ENCODE measurements around the gene STX7.
"Not testable (repeated sequence)": the region's sequence is repeated elsewhere in the genome, so short reads cannot be mapped to it uniquely, and the experiment has no call there.

The STX7 gene, protein sequence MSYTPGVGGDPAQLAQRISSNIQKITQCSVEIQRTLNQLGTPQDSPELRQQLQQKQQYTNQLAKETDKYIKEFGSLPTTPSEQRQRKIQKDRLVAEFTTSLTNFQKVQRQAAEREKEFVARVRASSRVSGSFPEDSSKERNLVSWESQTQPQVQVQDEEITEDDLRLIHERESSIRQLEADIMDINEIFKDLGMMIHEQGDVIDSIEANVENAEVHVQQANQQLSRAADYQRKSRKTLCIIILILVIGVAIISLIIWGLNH

GRCh38 chr6:132512638-132513632, at the start of gene STX7:
STX7 (minus strand) TSS chr6:132513116; CDS start chr6:132503530, 9,586 bp downstream.
- DNase-seq, result peak; percentile 88

GRCh38 chr6:132560087-132560486, 47.2 kb upstream of the STX7 start:
- DNase-seq, result not testable (repeated sequence)

GRCh38 chr6:132552372-132552771, 39.5 kb upstream of the STX7 start, which contains the start of gene TAAR8:
TAAR8 (plus strand) TSS chr6:132552672; CDS start chr6:132552693, 21 bp downstream.
- no peak for DNase-seq

GRCh38 chr6:132551214-132551613, 38.3 kb upstream of the STX7 start:
- DNase-seq, result no peak

DNA sequence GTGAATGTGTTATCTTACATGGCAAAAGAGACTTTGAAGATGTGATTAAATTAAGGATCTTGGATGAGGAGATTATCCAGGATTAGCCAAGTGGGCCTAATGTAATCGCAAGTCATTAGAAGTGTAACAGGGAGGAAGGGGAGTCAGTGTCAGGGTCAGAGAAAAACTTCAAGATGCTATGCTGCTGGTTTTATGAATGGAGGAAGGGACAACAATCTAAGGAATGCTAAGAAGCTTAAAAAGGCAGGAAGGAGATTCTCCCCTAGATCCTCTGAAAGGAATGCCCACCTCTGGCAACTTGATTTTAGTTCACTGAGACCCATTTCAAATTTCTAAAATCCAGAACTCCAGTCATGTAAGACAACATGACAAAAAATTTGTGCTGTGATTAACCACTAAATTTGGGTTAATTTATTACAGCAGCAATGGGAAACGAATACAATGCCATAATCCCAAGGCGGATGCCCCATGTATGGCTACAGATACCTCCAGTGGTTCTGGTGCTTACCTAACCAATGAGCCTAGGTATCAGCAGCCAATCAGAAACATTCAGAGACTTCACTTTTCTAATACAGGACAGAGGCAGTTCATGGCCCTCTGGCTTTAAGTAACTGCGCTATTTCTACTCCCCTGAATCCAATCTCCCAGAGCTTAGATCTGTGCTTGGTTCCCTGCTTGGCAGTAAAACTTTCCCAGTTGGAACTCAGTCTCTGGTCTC, 36.0 kb upstream of the STX7 start:
- DNase-seq, result no peak

DNA sequence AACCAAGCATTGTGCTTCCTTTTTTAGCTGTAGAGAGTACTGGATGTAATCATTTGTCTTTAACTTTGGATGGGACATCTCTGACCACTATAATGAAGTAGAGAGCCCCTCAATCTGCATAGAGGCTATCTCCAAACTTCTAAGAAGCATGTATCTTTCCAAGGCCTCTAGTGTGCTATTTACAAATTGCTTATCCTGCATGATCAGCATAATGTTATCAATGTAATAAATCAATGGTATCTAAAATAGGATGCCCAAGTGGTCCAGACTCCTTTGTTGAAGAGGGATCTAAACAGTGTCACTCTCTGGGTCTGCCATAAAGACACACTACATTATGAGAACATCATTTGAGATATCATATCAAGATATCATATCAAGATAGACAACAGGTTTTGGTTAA, 31.9 kb upstream of the STX7 start:
- no peak for DNase-seq

- no peak for DNase-seq
Measured at GRCh38 chr6:132537977-132538376, 25.1 kb upstream of the STX7 start, which contains the start of gene TAAR9. TAAR9 (plus strand) TSS chr6:132538277; CDS start chr6:132538290, 13 bp downstream.

- DNase-seq, result no peak
Measured at GRCh38 chr6:132537145-132537544, 24.2 kb upstream of the STX7 start.

- DNase-seq, result not testable (repeated sequence)
Measured at GRCh38 chr6:132534546-132534945, 21.6 kb upstream of the STX7 start.

DNA sequence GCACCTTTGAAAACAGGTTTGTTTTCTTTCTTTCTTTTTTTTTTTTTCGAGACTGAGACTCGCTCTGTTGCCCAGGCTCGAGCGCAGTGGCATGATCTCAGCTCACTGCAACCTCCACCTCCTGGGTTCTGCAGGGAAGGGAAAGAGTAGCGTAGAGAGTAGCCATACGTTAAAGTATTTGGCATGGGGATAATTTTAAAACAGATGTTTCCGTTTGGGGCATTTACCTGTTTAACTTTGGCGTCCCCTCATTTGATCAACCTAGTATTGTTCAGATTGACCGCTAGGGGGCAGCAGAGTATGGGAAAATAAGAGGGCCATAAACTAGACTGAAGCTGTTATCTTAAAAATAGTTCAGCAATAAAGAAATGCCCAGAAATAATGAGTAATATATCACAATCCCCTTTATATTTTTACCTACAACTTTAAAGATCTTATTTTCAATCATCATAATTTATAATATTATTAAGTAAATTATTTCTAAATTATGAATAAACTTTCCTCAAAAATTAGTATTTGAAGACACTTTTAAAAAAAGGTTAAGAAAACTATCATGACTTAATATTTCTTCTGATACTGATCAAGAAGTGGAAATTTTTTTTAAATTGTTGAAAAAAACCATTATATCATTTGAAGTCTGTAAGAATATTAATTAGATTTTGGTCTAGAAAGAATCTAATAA, 17.5 kb upstream of the STX7 start:
- peak; percentile 69 for DNase-seq

GRCh38 chr6:132527791-132528190, 14.9 kb upstream of the STX7 start:
- no peak for DNase-seq

DNA sequence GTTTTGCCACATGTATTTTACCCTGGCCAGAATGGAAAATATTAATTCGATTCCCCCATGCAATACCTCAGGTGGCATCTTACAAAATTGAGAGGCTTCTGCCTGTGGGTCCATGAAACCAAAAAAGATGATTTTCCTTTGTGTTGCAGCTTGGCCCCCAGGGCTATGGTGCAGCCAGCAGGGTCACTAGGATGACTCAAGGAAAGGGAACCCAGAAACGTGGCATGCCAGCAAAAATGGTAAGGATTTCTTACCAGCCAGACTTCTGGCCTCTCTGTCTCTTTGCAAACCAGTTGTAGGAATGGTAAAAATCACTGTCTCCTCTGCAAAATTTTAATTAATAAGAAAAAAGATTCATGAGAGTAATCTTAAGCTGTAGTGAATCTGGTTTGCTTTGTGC, 13.5 kb upstream of the STX7 start:
- DNase-seq, result no peak

DNA sequence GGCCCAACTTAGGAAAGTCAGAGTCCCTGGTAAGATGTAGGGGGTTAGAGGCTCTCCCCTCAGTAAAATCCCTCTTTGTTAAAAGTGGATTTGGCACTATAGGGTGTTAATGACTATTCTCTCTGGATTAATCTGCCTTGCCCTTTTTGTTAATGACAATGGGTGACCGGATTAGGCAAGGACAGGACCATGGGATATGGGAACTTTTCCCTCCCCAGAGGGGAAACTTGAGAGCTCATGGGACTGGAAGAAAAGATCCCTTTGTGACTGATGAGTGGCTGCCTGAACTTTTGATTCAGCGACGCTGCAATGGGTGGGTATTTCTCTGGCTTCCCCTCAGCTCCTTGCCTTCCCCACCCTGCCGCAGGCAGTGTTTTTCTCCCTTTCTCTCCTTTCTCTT, 12.9 kb upstream of the STX7 start:
- no peak for DNase-seq

DNA sequence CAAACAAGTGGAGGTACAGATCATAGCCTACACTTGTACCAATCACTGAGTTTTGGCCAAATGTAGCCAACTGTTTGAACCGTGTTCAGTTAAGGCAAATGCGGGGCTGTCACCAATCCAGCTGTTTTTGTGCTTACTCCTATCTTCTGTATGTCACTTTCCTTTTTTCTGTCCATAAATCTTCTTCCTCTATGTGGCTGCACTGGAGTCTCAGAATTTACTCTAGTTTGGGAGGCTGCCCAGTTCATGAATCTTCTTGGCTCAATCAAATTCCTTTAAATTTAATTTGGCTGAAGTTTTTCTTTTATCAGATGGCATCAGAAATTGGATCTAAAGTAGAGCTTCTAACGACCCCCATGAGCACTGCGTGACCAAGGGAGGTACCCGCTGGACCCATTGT, 11.7 kb upstream of the STX7 start:
- DNase-seq, result no peak

DNA sequence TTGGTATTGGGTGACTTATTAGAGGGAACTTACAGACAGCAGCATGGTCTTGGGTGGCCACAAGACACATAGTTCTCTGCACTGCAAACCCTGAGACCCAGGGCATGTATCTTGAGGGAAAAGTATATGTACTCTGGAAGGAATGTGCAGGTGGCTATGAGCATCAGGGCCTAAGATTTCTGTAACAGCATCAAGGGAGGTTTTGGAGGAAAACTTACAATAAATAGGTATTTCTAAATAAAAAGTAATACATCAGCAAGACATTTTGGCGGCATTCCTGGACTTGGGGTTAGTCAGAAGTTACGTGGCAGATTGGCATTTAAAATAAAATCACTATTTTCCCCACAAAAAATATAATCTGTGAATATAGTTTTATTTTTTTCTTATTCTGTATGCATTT, 8.0 kb upstream of the STX7 start:
- no peak for DNase-seq

DNA sequence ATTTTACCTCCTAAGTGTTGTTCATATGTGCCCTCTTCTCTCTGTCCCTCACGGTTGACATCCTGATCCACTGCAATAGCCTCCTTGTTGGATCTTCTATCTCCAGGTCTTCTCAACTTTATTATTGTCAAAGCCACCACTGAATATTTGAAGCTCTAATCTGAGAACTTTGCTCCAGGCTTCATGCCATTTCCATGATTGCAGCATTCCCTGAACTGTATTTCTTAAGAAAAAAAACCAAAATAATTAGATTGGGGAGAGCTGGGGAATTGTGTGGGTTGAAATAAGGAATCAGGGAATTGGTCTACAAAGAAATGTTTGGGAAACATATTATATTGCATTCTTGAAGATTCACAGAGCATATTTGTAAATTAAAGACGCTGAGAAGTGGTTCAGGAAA, 2.5 kb upstream of the STX7 start:
- no peak for DNase-seq

- no peak for DNase-seq
Measured at GRCh38 chr6:132513831-132514545, 1.1 kb upstream of the STX7 start.

- no peak for DNase-seq
Measured at GRCh38 chr6:132512342-132512637, 626 bp downstream of the STX7 start.

DNA sequence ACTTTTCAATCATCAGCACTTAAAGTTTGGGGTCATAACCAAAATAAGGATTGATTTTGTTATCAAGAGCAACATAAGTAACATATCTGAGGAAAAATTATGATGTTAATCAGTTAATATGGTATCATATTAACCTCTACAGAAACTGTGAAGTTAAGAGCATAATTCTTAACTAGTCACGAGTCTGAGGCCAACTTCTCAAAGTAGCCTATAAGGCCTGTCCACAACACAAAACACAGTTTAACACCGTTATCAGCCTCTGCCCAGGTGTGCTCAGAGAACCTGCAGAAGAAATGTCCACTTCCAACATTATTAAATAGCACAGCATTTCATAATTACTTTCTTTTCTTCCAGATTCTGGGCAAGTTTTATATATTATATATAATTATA, 1.1 kb downstream of the STX7 start:
- DNase-seq, result no peak

- no peak for DNase-seq
Measured at GRCh38 chr6:132511210-132511830, 1.6 kb downstream of the STX7 start.
